ENCODE data around the gene OTOG.

Gene OTOG

DNA sequence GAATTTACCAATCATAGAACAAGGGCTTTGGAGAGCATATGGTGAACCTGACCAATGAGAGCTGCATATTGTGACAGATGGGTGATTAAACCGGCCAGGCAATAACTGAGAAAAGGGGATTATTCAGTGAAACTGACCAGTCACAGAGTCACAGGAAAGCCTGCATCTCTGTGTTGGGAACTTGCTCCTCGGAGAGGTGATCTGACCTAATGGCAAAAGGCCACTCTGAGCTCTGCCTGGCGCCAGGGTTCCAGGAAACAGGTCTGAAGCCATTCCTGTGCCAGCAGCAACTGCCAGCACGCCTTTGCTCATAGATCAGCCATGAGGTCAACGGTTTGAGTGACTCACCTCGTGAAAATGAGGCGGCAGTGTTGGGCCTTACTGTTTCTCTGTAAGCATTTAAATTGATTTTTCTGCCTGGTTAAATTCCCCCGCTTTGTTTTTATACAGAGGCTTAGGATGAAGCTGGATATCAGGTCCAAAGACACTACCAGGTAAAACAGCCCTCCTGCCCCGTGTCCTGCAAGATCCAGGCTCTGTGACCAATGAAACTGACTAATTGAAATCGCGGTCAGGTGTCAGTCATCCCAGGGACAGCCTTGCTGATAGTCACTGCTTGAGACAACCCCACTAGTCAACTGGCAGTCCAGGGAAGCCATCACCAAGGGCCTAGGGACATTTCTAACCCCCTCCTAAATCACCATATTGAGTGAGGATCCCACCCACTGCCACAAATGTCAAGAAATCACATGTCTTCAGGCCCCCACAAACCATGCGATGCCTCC, 136.5 kb downstream of the OTOG start:
- no peak for DNase-seq (ENCODE audit: low read depth)

DNA sequence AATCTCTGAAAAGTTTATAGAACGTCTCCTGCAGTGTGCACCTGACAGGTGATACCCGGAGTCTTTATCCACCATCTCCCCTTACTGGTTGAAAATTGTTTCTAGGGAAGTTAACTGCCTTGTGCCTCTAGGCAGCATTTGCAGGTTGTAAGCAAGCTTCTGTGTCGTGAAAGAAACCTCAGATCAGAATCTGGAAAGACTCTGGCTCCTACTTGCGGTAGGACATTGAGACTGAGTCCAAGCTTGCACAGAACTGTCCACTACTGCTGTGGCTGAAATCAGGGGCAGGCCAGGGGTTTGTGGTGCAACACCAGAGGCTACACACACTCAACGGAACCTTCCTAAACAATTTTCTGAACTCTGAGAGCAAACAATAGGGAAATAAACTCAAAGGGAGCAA, 137.5 kb downstream of the OTOG start:
- TF ChIP-seq, protein P1, sequence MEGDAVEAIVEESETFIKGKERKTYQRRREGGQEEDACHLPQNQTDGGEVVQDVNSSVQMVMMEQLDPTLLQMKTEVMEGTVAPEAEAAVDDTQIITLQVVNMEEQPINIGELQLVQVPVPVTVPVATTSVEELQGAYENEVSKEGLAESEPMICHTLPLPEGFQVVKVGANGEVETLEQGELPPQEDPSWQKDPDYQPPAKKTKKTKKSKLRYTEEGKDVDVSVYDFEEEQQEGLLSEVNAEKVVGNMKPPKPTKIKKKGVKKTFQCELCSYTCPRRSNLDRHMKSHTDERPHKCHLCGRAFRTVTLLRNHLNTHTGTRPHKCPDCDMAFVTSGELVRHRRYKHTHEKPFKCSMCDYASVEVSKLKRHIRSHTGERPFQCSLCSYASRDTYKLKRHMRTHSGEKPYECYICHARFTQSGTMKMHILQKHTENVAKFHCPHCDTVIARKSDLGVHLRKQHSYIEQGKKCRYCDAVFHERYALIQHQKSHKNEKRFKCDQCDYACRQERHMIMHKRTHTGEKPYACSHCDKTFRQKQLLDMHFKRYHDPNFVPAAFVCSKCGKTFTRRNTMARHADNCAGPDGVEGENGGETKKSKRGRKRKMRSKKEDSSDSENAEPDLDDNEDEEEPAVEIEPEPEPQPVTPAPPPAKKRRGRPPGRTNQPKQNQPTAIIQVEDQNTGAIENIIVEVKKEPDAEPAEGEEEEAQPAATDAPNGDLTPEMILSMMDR (IDR thresholded peaks at IDR 0.05; ENCODE audit: low read depth, low read length, missing control alignments): no peak
- H3K4me3 ChIP-seq (ENCODE audit: low read depth, low read length): no peak overlapping the region
- no peak for DNase-seq (ENCODE audit: low read depth)

More for the DNA sequence above, 136.5 kb downstream of the OTOG start:
- H3K4me3 ChIP-seq (ENCODE audit: low read depth, low read length): no peak overlapping the region
- TF ChIP-seq, protein P1 (IDR thresholded peaks at IDR 0.05; ENCODE audit: low read depth, low read length, missing control alignments): no peak

DNA sequence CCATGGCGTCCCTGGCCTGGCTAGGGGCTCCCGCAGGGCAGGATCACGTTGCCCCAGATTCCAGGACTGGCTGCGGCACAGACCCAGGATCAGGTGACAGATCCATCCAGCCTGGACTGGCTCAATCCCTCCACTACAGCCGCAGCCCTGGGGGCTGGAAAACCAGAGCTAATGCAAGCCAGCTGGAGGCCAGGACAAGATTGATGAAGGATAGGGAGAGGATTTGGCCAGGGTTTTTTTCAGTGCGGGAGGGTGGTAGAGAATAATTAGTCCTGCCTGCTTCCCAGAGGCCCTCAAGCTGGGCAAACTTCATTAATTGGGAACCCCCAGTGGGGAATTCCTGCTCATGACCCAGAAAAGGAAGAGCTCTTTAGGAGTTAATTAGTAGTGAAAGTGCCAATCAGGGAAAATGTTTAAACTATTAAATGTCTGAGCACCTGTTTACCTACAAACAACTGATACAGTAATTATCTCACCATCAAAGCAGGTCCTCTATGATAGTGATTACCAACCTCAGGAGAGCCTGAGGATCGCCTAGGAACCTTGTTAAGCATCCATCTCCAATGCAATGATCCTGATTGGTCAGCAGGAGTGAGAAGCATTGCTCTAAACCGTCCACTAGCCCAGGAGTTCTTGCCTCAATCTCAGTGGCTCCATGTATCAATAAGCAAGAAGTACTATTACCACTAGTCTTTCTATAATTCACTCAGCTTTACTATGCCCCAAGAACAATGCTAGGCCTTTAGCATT, 139.3 kb downstream of the OTOG start:
- H3K4me3 ChIP-seq (ENCODE audit: low read depth, low read length): no peak overlapping the region
- DNase-seq (ENCODE audit: low read depth): no peak
- TF ChIP-seq, protein P1 (IDR thresholded peaks at IDR 0.05; ENCODE audit: low read depth, low read length, missing control alignments): no peak

DNA sequence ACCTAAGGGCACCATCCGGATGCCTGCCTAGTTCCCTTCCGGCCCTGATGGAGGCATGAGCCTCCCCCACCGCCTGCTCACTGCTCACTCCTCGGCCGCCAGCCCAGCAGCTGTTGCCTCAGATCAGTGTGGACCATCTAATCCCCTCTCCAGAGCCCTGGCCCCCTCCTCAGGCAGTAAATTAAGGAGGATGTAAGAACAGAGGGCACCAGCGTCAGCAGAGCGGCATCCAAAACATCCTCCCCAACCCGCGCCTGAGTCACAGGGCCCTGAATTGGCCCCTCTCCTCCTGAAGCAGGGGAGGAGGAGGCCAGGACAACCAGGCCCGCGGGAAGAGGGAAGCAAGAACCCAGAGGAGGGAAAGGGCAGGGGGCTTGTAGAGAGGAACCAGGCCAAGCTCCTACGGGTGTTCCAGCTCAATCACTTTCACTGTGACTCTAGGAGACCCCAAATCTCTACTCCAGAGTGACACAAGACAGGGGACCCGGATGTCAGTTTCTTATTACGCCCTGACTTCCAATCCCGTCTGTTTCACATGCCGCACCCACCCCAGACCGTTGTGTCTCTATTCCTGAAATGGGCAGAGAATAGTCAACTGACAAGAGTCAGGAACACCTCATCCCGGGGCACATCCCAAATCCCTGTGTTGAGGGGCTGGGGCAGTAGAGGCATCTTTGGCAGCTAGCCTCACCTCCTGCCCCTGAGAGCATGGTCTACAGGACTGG, 141.0 kb downstream of the OTOG start:
- TF ChIP-seq, protein P1 (IDR thresholded peaks at IDR 0.05; ENCODE audit: low read depth, low read length, missing control alignments): no peak
- no peak for DNase-seq (ENCODE audit: low read depth)
- no peak overlapping the region for H3K4me3 ChIP-seq (ENCODE audit: low read depth, low read length)

- no peak overlapping the region for H3K4me3 ChIP-seq (ENCODE audit: low read depth, low read length)
- DNase-seq (ENCODE audit: low read depth): no peak
- TF ChIP-seq, protein P1 (IDR thresholded peaks at IDR 0.05; ENCODE audit: low read depth, low read length, missing control alignments): no peak
Measured at GRCh38 chr11:17691550-17691949, 144.5 kb downstream of the OTOG start.

- no peak overlapping the region for H3K4me3 ChIP-seq (ENCODE audit: low read depth, low read length)
- TF ChIP-seq, protein P1 (IDR thresholded peaks at IDR 0.05; ENCODE audit: low read depth, low read length, missing control alignments): no peak
- DNase-seq (ENCODE audit: low read depth): no peak
Measured at GRCh38 chr11:17691976-17692375, 144.9 kb downstream of the OTOG start.
